HG03442 (cell line): ENCODE results near the gene HMGB1.

ENCODE experiments used
- ATAC-seq: cut with Tn5 transposase; IDR thresholded peaks from one replicate; pipeline ENCODE4 v1.9.1; 2021; ENCODE audit warnings: mild to moderate bottlenecking, moderate library complexity; ENCODE audit not compliant: unreplicated experiment

The HMGB1 gene

GRCh38 chr13:30406779-30407416, 58.8 kb downstream of the HMGB1 start:
- no peak for ATAC-seq
